ENCODE results near the gene YTHDF1. TPM values are rescaled to one million over a fixed set of nuclear protein-coding genes. Genes with fewer than 3 reads are reported as not detected.

YTHDF1 gene
- total RNA-seq, 1 experiment from 2014 or later = 93.4 TPM

GRCh38 chr20:63189322-63189642 lies 26.6 kb downstream of the YTHDF1 start:
- H3K36me3 Mint-ChIP-seq (ENCODE audit: insufficient read depth, unreplicated experiment) = peaks cover 8% of the 10 kb centered on the region
- CTCF ChIA-PET = no interaction called here

GRCh38 chr20:63188641-63189321 lies 27.1 kb downstream of the YTHDF1 start:
- Mint-ChIP-seq H3K27me3 (ENCODE audit: unreplicated experiment) (peaks cover 31% of the 10 kb centered on the region), H3K27ac (ENCODE audit: unreplicated experiment) (no peak overlapping the region), H3K4me3 (ENCODE audit: low read depth, unreplicated experiment) (no peak overlapping the region), H3K9me3 (ENCODE audit: low read depth, unreplicated experiment) (no peaks in the 10 kb centered on the region), H3K36me3 (ENCODE audit: insufficient read depth, unreplicated experiment) (peaks cover 8% of the 10 kb centered on the region), H3K4me1 (ENCODE audit: low read depth, unreplicated experiment) (peaks cover 11% of the 10 kb centered on the region)
- BruUV-seq (replicated peaks) = no TSS peak
- DNase-seq = no peak
- CTCF ChIA-PET = no interaction called here
- intact Hi-C loops (cut with micrococcal nuclease; ENCODE audit: unreplicated experiment) = no loop called here
- TF ChIP-seq CTCF (IDR thresholded peaks at IDR 0.05; ENCODE audit: unreplicated experiment) = no peak

More at GRCh38 chr20:63189322-63189642, 26.6 kb downstream of the YTHDF1 start:
- intact Hi-C loops (cut with micrococcal nuclease; ENCODE audit: unreplicated experiment) = no loop called here
- Mint-ChIP-seq H3K4me1 (ENCODE audit: low read depth, unreplicated experiment) (peaks cover 11% of the 10 kb centered on the region), H3K27ac (ENCODE audit: unreplicated experiment) (no peak overlapping the region), H3K9me3 (ENCODE audit: low read depth, unreplicated experiment) (no peaks in the 10 kb centered on the region), H3K27me3 (ENCODE audit: unreplicated experiment) (peaks cover 26% of the 10 kb centered on the region), H3K4me3 (ENCODE audit: low read depth, unreplicated experiment) (no peak overlapping the region)
- DNase-seq = no peak
- no TSS peak for BruUV-seq (replicated peaks)
- TF ChIP-seq CTCF (IDR thresholded peaks at IDR 0.05; ENCODE audit: unreplicated experiment) = no peak

- Mint-ChIP-seq H3K4me1 (ENCODE audit: low read depth, unreplicated experiment) (peaks cover 11% of the 10 kb centered on the region), H3K9me3 (ENCODE audit: low read depth, unreplicated experiment) (no peaks in the 10 kb centered on the region), H3K27ac (ENCODE audit: unreplicated experiment) (no peak overlapping the region), H3K27me3 (ENCODE audit: unreplicated experiment) (peaks cover 37% of the 10 kb centered on the region), H3K4me3 (ENCODE audit: low read depth, unreplicated experiment) (no peak overlapping the region), H3K36me3 (ENCODE audit: insufficient read depth, unreplicated experiment) (peaks cover 8% of the 10 kb centered on the region)
- no peak for DNase-seq
- BruUV-seq (replicated peaks) = no TSS peak
- intact Hi-C loops (cut with micrococcal nuclease; ENCODE audit: unreplicated experiment) = no loop called here
- TF ChIP-seq CTCF (IDR thresholded peaks at IDR 0.05; ENCODE audit: unreplicated experiment) = no peak
- CTCF ChIA-PET = no interaction called here
Observed at GRCh38 chr20:63188159-63188442, 27.8 kb downstream of the YTHDF1 start.

GRCh38 chr20:63187338-63188158 lies 28.4 kb downstream of the YTHDF1 start:
- TF ChIP-seq CTCF (IDR thresholded peaks at IDR 0.05; ENCODE audit: unreplicated experiment) = no peak
- CTCF ChIA-PET = no interaction called here
- Mint-ChIP-seq H3K27me3 (ENCODE audit: unreplicated experiment) (peaks cover 43% of the 10 kb centered on the region), H3K9me3 (ENCODE audit: low read depth, unreplicated experiment) (no peaks in the 10 kb centered on the region), H3K36me3 (ENCODE audit: insufficient read depth, unreplicated experiment) (peaks cover 8% of the 10 kb centered on the region), H3K27ac (ENCODE audit: unreplicated experiment) (no peak overlapping the region), H3K4me3 (ENCODE audit: low read depth, unreplicated experiment) (no peak overlapping the region), H3K4me1 (ENCODE audit: low read depth, unreplicated experiment) (peaks cover 11% of the 10 kb centered on the region)
- DNase-seq = no peak
- no TSS peak for BruUV-seq (replicated peaks)
- intact Hi-C loops (cut with micrococcal nuclease; ENCODE audit: unreplicated experiment) = no loop called here
